ENCODE measurements around the gene GPR68. TPM values are rescaled to one million over a fixed set of nuclear protein-coding genes. Genes with fewer than 3 reads are reported as not detected.
A peak's percentile ranks its signal among the peaks of the same experiment; 100 is the strongest.

Gene GPR68
- polyA plus RNA-seq, 2 of the 4 experiments (the other 2 are of a cell fraction): 0.09 TPM

- TF ChIP-seq ELK1 (IDR thresholded peaks at IDR 0.05; ENCODE audit: low read depth, low read length) (no peak), GATA3 (IDR thresholded peaks at IDR 0.05; ENCODE audit: borderline replicate concordance) (no peak), EHMT2 (IDR thresholded peaks at IDR 0.05; ENCODE audit: low read depth) (no peak)
Measured at GRCh38 chr14:91225025-91225424, 19.5 kb downstream of the GPR68 start (continued).

- CTCF ChIA-PET: interaction anchor here (1.1 to 1.4 kb wide), 2 partner anchors 11 to 16 kb away, joined by 3 read pairs; no protein-coding TSS in a partner anchor
- Histone ChIP-seq H3K9me3 (no peaks in the 10 kb centered on the region), H3K4me2 (no peak overlapping the region), H3K4me1 (no peaks in the 10 kb centered on the region), H3K4me3 (no peak overlapping the region), H3K27ac (no peak overlapping the region)
- no peak for FAIRE-seq
- 75% methylated on average over 1 of the region's 1 CpG for WGBS (ENCODE audit: missing lambda C conversion rate)
- ATAC-seq: peak in 1 of 2 experiments; percentile 48; a peak in 1 of 6 replicates
- TF ChIP-seq RCOR1 (IDR thresholded peaks at IDR 0.05; ENCODE audit: low read depth, low read length) (no peak), NR3C1 (IDR thresholded peaks at IDR 0.05) (no peak), MAZ (IDR thresholded peaks at IDR 0.05; ENCODE audit: borderline replicate concordance, low read depth, low read length) (no peak), ATOH8 (CRISPR knock-in tag; IDR thresholded peaks at IDR 0.05; ENCODE audit: low read depth) (no peak), POLR2AphosphoS2 (conservative IDR thresholded peaks at IDR 0.05; ENCODE audit: low read length) (no peak), ZFP36 (IDR thresholded peaks at IDR 0.05; ENCODE audit: borderline replicate concordance, partially characterized antibody) (no peak), PHF8 (IDR thresholded peaks at IDR 0.05; ENCODE audit: borderline replicate concordance, low read depth) (no peak), FOSL2 (IDR thresholded peaks at IDR 0.05) (no peak), FOSL2 (CRISPR knock-in tag; IDR thresholded peaks at IDR 0.05) (no peak)
- POLR2A ChIA-PET: no interaction called here
- no peak for DNase-seq (ENCODE audit: low read depth in 1 of 2, low spot score in 1 of 2)
Measured at GRCh38 chr14:91223028-91223783, 21.3 kb downstream of the GPR68 start.

GRCh38 chr14:91221270-91221669 is 23.2 kb downstream of the GPR68 start:
- Histone ChIP-seq H3K4me1 (no peaks in the 10 kb centered on the region), H3K9me3 (no peaks in the 10 kb centered on the region), H3K27ac (no peak overlapping the region), H3K4me2 (no peak overlapping the region), H3K4me3 (no peak overlapping the region)
- DNase-seq (ENCODE audit: low read depth in 1 of 2, low spot score in 1 of 2): no peak
- no peak for TF ChIP-seq HOXB5 (CRISPR knock-in tag; IDR thresholded peaks at IDR 0.05)
- no peak for TF ChIP-seq REST (IDR thresholded peaks at IDR 0.05)
- TF ChIP-seq RCOR1 (IDR thresholded peaks at IDR 0.05; ENCODE audit: low read depth, low read length): no peak
- TF ChIP-seq NFE2L2 (conservative IDR thresholded peaks at IDR 0.05; ENCODE audit: low read length): no peak
- no peak for TF ChIP-seq HOXB13 (CRISPR knock-in tag; IDR thresholded peaks at IDR 0.05; ENCODE audit: low read depth)
- no peak for TF ChIP-seq HEYL (CRISPR knock-in tag; IDR thresholded peaks at IDR 0.05)
- no peak for TF ChIP-seq HDAC2 (IDR thresholded peaks at IDR 0.05)
- no peak for TF ChIP-seq RARB (CRISPR knock-in tag; IDR thresholded peaks at IDR 0.05)
- TF ChIP-seq CBX8 (IDR thresholded peaks at IDR 0.05): no peak
- no peak for TF ChIP-seq MAX (IDR thresholded peaks at IDR 0.05)
- TF ChIP-seq EHMT2 (IDR thresholded peaks at IDR 0.05; ENCODE audit: low read depth): no peak
- no peak for TF ChIP-seq ZFP36 (IDR thresholded peaks at IDR 0.05; ENCODE audit: borderline replicate concordance, partially characterized antibody)
- no peak for TF ChIP-seq MAFK (IDR thresholded peaks at IDR 0.05; ENCODE audit: partially characterized antibody)
- TF ChIP-seq RFX5 (IDR thresholded peaks at IDR 0.05): no peak
- TF ChIP-seq TFCP2L1 (CRISPR knock-in tag; IDR thresholded peaks at IDR 0.05): no peak
- no peak for TF ChIP-seq FOXS1 (CRISPR knock-in tag; IDR thresholded peaks at IDR 0.05)
- no peak for TF ChIP-seq MYC (IDR thresholded peaks at IDR 0.05; ENCODE audit: borderline replicate concordance, low read length)
- no peak for ATAC-seq
- WGBS (ENCODE audit: missing lambda C conversion rate): 97% methylated on average over 1 of the region's 1 CpG
- ChIA-PET CTCF (no interaction called here), POLR2A (no interaction called here)
- FAIRE-seq: no peak
